Natural killer cell (primary cell): Measurements from ENCODE around the gene KCNN1. TPM values are rescaled to one million over a fixed set of nuclear protein-coding genes. Genes with fewer than 3 reads are reported as not detected.

Experiments used
- ATAC-seq, 3 donors: fragments of 150-1000 bp in 2 of 3; fragments of 200-7000 bp in 1 of 3; cut with Tn5 transposase; 1 replicate in 1 of 3; 2 replicates in 2 of 3; pipeline ENCODE4 v1.10.0; 2021; ENCODE audit warnings: mild to moderate bottlenecking in 2 of 3, moderate library complexity in 2 of 3
- DNase-seq, 2 donors: peaks; one replicate each; pipeline versions ENCODE4 v3.0.0 to v3.0.0-alpha.2; 2013 to 2021; ENCODE audit warnings: mixed read lengths in 1 of 2
- H3K27ac ChIP-seq: one replicate; pipeline ENCODE4 v1.5.1; 2013; ENCODE audit warnings: mild to moderate bottlenecking, low read length
- H3K27me3 ChIP-seq: one replicate; pipeline ENCODE4 v1.6.1; 2013; ENCODE audit warnings: low read length; ENCODE audit not compliant: control insufficient read depth, insufficient read depth
- H3K36me3 ChIP-seq: one replicate; pipeline ENCODE4 v1.6.1; 2013; ENCODE audit warnings: low read length; ENCODE audit not compliant: control insufficient read depth, insufficient read depth
- H3K4me1 ChIP-seq: one replicate; pipeline ENCODE4 v1.6.1; 2013; ENCODE audit warnings: low read length; ENCODE audit not compliant: control insufficient read depth, insufficient read depth
- H3K4me3 ChIP-seq: one replicate; pipeline ENCODE4 v1.5.1; 2013; ENCODE audit warnings: low read length
- H3K9me3 ChIP-seq: one replicate; pipeline ENCODE4 v1.6.1; 2013; ENCODE audit warnings: low read length; ENCODE audit not compliant: control insufficient read depth, insufficient read depth
- H3K27ac Mint-ChIP-seq, 2 donors: one replicate each; pipeline ENCODE4 v1.8.0; 2022; ENCODE audit warnings: mild to moderate bottlenecking in 2 of 2, mixed read lengths in 2 of 2, moderate library complexity in 1 of 2
- H3K27me3 Mint-ChIP-seq, 2 donors: one replicate each; pipeline ENCODE4 v1.8.0; 2022; ENCODE audit warnings: low read depth in 2 of 2, mixed read lengths in 2 of 2
- H3K36me3 Mint-ChIP-seq: one replicate; pipeline ENCODE4 v1.8.0; 2022; ENCODE audit warnings: mixed read lengths
- H3K4me1 Mint-ChIP-seq, 2 donors: one replicate each; pipeline ENCODE4 v1.8.0; 2022; ENCODE audit warnings: mixed read lengths in 2 of 2
- H3K4me3 Mint-ChIP-seq: one replicate; pipeline ENCODE4 v1.8.0; 2022; ENCODE audit warnings: mild to moderate bottlenecking, moderate library complexity, mixed read lengths
- H3K9me3 Mint-ChIP-seq, 2 donors: one replicate each; pipeline ENCODE4 v1.8.0; 2022; ENCODE audit warnings: mixed read lengths in 2 of 2
- WGBS: methylation state at CpG from one replicate; pipeline ENCODE4 v1.1.7; 2013; ENCODE audit warnings: missing lambda C conversion rate; ENCODE audit not compliant: insufficient coverage; 5-methylcytosine and 5-hydroxymethylcytosine counted together
- intact Hi-C: fragments of 100-400 bp; cut with micrococcal nuclease; formaldehyde crosslinking; loops from one replicate; pipeline ENCODE4 v1.14.2; 2022
- total RNA-seq, 4 donors: library from RNA; stranded (reverse); fragments of 120-200 nt in 1 of 4; gene quantifications; one replicate each; pipeline versions ENCODE4 v1.2.3 to v1.2.4, GENCODE V29; 2013 to 2022
- TF ChIP-seq, protein P1 (sequence below): fragments of 200-600 bp; IDR thresholded peaks from one replicate; pipeline ENCODE4 v1.8.0; 2022; ENCODE audit warnings: antibody characterized with exemption

The KCNN1 gene
- total RNA-seq, 3 donors from 2014 or later (not counting 1 experiment from before 2014, with no cell fraction given), result not detected

DNA sequence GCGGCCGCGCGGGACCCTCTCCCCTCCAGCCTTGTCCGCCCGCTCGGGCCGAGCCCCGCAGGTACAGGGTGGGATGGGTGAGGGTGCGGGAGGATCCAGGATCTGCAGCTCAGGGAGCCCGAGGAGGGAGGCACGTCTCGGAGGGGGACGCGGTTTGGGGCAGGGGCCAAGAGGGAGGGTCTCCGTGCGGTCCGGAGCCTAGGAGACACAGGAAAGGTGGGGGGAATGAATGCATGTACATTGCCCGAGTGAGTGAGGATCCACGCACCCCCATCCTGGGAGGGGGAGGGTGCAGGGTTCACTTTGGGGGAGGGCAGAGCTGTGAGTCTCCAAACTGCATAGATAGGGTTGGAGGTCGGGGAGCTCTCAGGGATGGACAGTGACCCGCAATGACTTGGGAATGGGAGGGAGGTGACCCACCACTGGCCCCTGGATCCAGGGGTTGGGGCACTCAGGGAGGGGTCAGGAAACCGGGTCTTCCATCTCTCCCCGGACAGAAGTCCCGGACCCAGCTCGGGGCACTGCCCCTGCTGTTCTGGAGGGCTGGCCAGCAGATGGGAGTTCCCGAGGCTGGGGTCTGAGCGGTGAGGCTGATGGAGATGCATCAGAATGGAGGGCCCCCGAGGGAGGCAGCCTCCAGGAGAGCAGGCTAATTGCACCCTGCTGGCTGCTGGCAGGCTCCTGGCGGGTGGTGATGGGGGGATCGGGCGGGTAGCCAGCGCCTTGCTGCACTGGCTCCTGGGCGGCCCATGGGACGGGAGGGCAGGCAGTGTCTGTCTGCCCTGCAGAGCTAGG lies 547 bp downstream of the KCNN1 start:
- TF ChIP-seq, protein P1, sequence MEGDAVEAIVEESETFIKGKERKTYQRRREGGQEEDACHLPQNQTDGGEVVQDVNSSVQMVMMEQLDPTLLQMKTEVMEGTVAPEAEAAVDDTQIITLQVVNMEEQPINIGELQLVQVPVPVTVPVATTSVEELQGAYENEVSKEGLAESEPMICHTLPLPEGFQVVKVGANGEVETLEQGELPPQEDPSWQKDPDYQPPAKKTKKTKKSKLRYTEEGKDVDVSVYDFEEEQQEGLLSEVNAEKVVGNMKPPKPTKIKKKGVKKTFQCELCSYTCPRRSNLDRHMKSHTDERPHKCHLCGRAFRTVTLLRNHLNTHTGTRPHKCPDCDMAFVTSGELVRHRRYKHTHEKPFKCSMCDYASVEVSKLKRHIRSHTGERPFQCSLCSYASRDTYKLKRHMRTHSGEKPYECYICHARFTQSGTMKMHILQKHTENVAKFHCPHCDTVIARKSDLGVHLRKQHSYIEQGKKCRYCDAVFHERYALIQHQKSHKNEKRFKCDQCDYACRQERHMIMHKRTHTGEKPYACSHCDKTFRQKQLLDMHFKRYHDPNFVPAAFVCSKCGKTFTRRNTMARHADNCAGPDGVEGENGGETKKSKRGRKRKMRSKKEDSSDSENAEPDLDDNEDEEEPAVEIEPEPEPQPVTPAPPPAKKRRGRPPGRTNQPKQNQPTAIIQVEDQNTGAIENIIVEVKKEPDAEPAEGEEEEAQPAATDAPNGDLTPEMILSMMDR, result no peak
- DNase-seq (no peak), ATAC-seq (no peak)
- peaks cover 28 to 29% of the 10 kb centered on the region in 2 donors for H3K27me3 Mint-ChIP-seq
- H3K4me1 ChIP-seq, result peaks cover 4% of the 10 kb centered on the region
- H3K9me3 Mint-ChIP-seq, result no peaks in the 10 kb centered on the region
- no peak overlapping the region for H3K4me3 ChIP-seq
- intact Hi-C loops, result no loop called here
- no peaks in the 10 kb centered on the region for H3K9me3 ChIP-seq
- H3K36me3 Mint-ChIP-seq, result no peaks in the 10 kb centered on the region
- H3K27ac Mint-ChIP-seq, result no peak overlapping the region
- no peak overlapping the region for H3K4me3 Mint-ChIP-seq
- H3K36me3 ChIP-seq, result no peaks in the 10 kb centered on the region
- no peak overlapping the region for H3K27ac ChIP-seq
- 18% methylated on average over 33 of the region's 35 CpGs for WGBS
- peaks cover 15% of the 10 kb centered on the region for H3K27me3 ChIP-seq
- H3K4me1 Mint-ChIP-seq, result peaks cover 0 to 5% of the 10 kb centered on the region in 2 donors

DNA sequence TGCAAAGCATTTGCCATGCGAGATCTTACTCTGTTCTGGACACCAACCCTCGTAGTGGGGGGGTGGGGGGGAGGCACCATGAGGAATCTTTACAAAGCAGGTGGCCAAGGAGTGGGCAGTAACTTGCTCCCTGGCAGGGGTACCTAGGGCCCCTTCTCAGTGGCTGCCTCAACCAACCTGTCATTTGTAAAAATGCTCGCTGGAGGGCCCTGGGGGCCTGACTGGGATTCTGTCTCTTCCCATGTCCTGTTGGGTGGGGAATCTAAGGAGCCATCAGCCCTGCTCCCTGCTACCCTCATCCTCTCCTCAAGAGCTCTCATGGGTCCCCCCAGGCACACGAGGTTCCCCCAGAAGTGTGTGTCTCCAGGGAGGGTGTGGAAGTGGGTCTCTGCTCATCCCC lies 1.5 kb downstream of the KCNN1 start:
- TF ChIP-seq, protein P1, result no peak
- H3K27me3 Mint-ChIP-seq, result peaks cover 28 to 29% of the 10 kb centered on the region in 2 donors
- Histone ChIP-seq H3K4me3 (no peak overlapping the region), H3K4me1 (peaks cover 4% of the 10 kb centered on the region), H3K9me3 (no peaks in the 10 kb centered on the region), H3K36me3 (no peaks in the 10 kb centered on the region), H3K27me3 (peaks cover 15% of the 10 kb centered on the region), H3K27ac (no peak overlapping the region)
- H3K4me3 Mint-ChIP-seq, result no peak overlapping the region
- H3K9me3 Mint-ChIP-seq, result no peaks in the 10 kb centered on the region
- H3K27ac Mint-ChIP-seq, result no peak overlapping the region
- peaks cover 0 to 5% of the 10 kb centered on the region in 2 donors for H3K4me1 Mint-ChIP-seq
- ATAC-seq, result no peak
- 88% methylated on average over 3 of the region's 4 CpGs for WGBS
- H3K36me3 Mint-ChIP-seq, result no peaks in the 10 kb centered on the region
- DNase-seq, result no peak
- intact Hi-C loops, result no loop called here

DNA sequence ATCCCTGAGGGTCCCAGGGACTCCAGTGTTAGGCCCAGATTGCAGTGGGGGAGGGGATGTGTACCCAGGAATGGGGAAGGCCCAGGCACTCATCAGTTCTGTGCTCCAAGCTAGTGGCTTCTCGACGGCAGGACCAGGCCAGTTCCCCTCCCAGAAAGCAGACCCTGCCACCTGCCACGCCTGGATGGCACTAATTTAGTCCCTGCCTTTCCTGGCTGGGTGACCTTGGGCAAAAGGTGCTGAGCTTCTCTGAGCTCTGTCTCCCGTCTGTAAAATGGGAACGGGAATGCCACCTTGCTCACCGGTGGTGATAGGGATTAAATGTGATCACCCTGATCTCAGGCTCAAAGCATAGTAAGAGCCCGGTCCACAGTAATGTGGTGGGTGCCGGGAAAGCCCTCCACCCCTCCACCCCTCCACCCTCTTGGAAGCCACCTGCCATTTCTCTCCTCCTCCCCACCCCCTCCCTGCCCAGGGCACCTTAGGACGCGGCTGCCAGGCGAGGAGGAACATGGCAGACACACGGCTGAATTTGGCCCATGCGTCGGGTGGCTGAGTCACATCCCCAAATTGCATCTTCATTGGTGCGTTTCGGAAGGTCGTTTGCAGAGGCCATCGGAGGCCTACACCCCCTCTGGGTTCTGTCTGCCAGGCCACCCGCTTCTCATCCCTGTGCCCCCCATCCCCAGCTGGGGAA lies 2.3 kb downstream of the KCNN1 start:
- intact Hi-C loops, result no loop called here
- 92% methylated on average over 19 of the region's 19 CpGs for WGBS
- H3K4me3 ChIP-seq, result no peak overlapping the region

More for the DNA sequence above, 2.3 kb downstream of the KCNN1 start:
- peaks cover 15% of the 10 kb centered on the region for H3K27me3 ChIP-seq
- Mint-ChIP-seq H3K27ac (no peak overlapping the region), H3K4me3 (no peak overlapping the region), H3K36me3 (no peaks in the 10 kb centered on the region), H3K27me3 (peaks cover 22 to 24% of the 10 kb centered on the region in 2 donors), H3K4me1 (peaks cover 0 to 5% of the 10 kb centered on the region in 2 donors), H3K9me3 (no peaks in the 10 kb centered on the region)
- DNase-seq (no peak), ATAC-seq (no peak)
- H3K27ac ChIP-seq, result no peak overlapping the region
- TF ChIP-seq, protein P1, result no peak
- H3K36me3 ChIP-seq, result no peaks in the 10 kb centered on the region
- H3K4me1 ChIP-seq, result peaks cover 4% of the 10 kb centered on the region
- no peaks in the 10 kb centered on the region for H3K9me3 ChIP-seq
